Measurements from ENCODE around the gene TNNT2.

- TF ChIP-seq, protein P1, sequence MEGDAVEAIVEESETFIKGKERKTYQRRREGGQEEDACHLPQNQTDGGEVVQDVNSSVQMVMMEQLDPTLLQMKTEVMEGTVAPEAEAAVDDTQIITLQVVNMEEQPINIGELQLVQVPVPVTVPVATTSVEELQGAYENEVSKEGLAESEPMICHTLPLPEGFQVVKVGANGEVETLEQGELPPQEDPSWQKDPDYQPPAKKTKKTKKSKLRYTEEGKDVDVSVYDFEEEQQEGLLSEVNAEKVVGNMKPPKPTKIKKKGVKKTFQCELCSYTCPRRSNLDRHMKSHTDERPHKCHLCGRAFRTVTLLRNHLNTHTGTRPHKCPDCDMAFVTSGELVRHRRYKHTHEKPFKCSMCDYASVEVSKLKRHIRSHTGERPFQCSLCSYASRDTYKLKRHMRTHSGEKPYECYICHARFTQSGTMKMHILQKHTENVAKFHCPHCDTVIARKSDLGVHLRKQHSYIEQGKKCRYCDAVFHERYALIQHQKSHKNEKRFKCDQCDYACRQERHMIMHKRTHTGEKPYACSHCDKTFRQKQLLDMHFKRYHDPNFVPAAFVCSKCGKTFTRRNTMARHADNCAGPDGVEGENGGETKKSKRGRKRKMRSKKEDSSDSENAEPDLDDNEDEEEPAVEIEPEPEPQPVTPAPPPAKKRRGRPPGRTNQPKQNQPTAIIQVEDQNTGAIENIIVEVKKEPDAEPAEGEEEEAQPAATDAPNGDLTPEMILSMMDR (IDR thresholded peaks at IDR 0.05) = no peak
- TF ChIP-seq POLR2A (IDR thresholded peaks at IDR 0.05) (no peak), POLR2AphosphoS5 (IDR thresholded peaks at IDR 0.05) (no peak)
These were observed 32.0 kb upstream of the TNNT2 start for GRCh38 chr1:201409440-201409839.

All from stomach (tissue), 4 donors.